Body of pancreas (tissue), 4 donors: ENCODE results near the gene CCDC186. TPM values are rescaled to one million over a fixed set of nuclear protein-coding genes. Genes with fewer than 3 reads are reported as not detected.

Experiments
- ATAC-seq: fragments of 150-250 bp; one replicate; pipeline ENCODE4 v1.9.1; 2016
- DNase-seq, 4 donors: peaks; one replicate each; pipeline ENCODE4 v3.0.0-alpha.2; 2019
- H3K27ac ChIP-seq, 4 donors: fragments of 200-600 bp; sonication (generic); 1 replicate in 3 of 4; 2 replicates in 1 of 4; pipeline versions ENCODE4 v1.5.1 to v1.6.1; 2016 to 2019; ENCODE audit warnings: mild to moderate bottlenecking in 1 of 4, mixed read lengths in 1 of 4, moderate library complexity in 1 of 4
- H3K27me3 ChIP-seq, 2 donors: fragments of 200-600 bp; sonication (generic); one replicate each; pipeline ENCODE4 v1.6.0; 2016; ENCODE audit warnings: mild to moderate bottlenecking in 1 of 2
- H3K36me3 ChIP-seq, 2 donors: fragments of 200-600 bp; sonication (generic); replicated peaks in 1 of 2; 2 replicates each; pipeline ENCODE4 v1.5.1; 2016; ENCODE audit warnings: low read depth in 2 of 2; ENCODE audit not compliant: insufficient read depth in 1 of 2
- H3K4me1 ChIP-seq: fragments of 200-600 bp; sonication (generic); one replicate; pipeline ENCODE4 v1.6.0; 2016
- H3K4me3 ChIP-seq, 2 donors: fragments of 200-600 bp; sonication (generic); 1 replicate in 1 of 2; 2 replicates in 1 of 2; pipeline ENCODE4 v1.5.1; 2016 to 2019
- H3K9me3 ChIP-seq, 3 donors: fragments of 200-600 bp; sonication (generic); 1 replicate in 2 of 3; 2 replicates in 1 of 3; pipeline ENCODE4 v1.5.1; 2016
- POLR2A ChIP-seq, 3 donors: fragments of 450-650 bp; IDR thresholded peaks; one replicate each; pipeline ENCODE4 v1.6.1; 2016; ENCODE audit warnings: antibody characterized with exemption in 3 of 3, mild to moderate bottlenecking in 2 of 3
- WGBS, 2 donors: methylation state at CpG; one replicate each; pipeline ENCODE4 v1.1.5; 2017; 5-methylcytosine and 5-hydroxymethylcytosine counted together
- intact Hi-C: fragments of 100-400 bp; cut with DNase I; formaldehyde crosslinking; loops from one replicate; pipeline ENCODE4 v1.15.1; 2023
- total RNA-seq, 2 donors: library from RNA; depleted of rRNA; stranded (reverse); fragments of >200 nt; gene quantifications; one replicate each; pipeline ENCODE4 v1.1.0, GENCODE V29; 2016
- TF ChIP-seq, protein P1 (sequence below), 7 experiments: fragments of 450-650 bp in 4 of 7; fragments of 200-600 bp in 3 of 7; sonication (generic) in 3 of 7; IDR thresholded peaks; one replicate each; pipeline ENCODE4 v1.5.1; 2016 to 2019; ENCODE audit warnings: antibody characterized with exemption in 7 of 7

CCDC186 gene
- total RNA-seq, 2 donors from 2014 or later, result 42.3 to 53.4 TPM

- 60 to 87% methylated on average over 1 to 3 of the region's 3 CpGs for WGBS, 2 donors
- DNase-seq, result no peak
- no peaks in the 10 kb centered on the region for H3K4me1 ChIP-seq
- no peak overlapping the region for H3K27ac ChIP-seq
- H3K27me3 ChIP-seq, result no peaks in the 10 kb centered on the region
- H3K36me3 ChIP-seq, result no peaks in the 10 kb centered on the region
- TF ChIP-seq, protein P1, sequence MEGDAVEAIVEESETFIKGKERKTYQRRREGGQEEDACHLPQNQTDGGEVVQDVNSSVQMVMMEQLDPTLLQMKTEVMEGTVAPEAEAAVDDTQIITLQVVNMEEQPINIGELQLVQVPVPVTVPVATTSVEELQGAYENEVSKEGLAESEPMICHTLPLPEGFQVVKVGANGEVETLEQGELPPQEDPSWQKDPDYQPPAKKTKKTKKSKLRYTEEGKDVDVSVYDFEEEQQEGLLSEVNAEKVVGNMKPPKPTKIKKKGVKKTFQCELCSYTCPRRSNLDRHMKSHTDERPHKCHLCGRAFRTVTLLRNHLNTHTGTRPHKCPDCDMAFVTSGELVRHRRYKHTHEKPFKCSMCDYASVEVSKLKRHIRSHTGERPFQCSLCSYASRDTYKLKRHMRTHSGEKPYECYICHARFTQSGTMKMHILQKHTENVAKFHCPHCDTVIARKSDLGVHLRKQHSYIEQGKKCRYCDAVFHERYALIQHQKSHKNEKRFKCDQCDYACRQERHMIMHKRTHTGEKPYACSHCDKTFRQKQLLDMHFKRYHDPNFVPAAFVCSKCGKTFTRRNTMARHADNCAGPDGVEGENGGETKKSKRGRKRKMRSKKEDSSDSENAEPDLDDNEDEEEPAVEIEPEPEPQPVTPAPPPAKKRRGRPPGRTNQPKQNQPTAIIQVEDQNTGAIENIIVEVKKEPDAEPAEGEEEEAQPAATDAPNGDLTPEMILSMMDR (IDR thresholded peaks at IDR 0.05), result no peak
- TF ChIP-seq POLR2A (IDR thresholded peaks at IDR 0.05), result no peak
- no peak overlapping the region for H3K4me3 ChIP-seq
- H3K9me3 ChIP-seq, result no peaks in the 10 kb centered on the region
- intact Hi-C loops, result loop anchor here (5.0 kb wide), 1 partner anchor 287 kb away; no protein-coding TSS in a partner anchor
- no peak for ATAC-seq
Measured at GRCh38 chr10:114094795-114095194, 79.2 kb downstream of the CCDC186 start.

- no peaks in the 10 kb centered on the region for H3K9me3 ChIP-seq
- TF ChIP-seq POLR2A (IDR thresholded peaks at IDR 0.05), result no peak
- TF ChIP-seq, protein P1 (IDR thresholded peaks at IDR 0.05), result no peak
- intact Hi-C loops, result no loop called here
- DNase-seq (no peak), ATAC-seq (no peak)
- no peak overlapping the region for H3K4me3 ChIP-seq
- H3K4me1 ChIP-seq, result peaks cover 3% of the 10 kb centered on the region
- WGBS, 2 donors, result 70 to 88% methylated on average over 4 of the region's 4 CpGs
- no peaks in the 10 kb centered on the region for H3K27me3 ChIP-seq
- no peak overlapping the region for H3K27ac ChIP-seq
- H3K36me3 ChIP-seq, result no peaks in the 10 kb centered on the region
Measured at GRCh38 chr10:114087655-114088054, 86.3 kb downstream of the CCDC186 start.

GRCh38 chr10:114087255-114087654 is 86.7 kb downstream of the CCDC186 start:
- TF ChIP-seq POLR2A (IDR thresholded peaks at IDR 0.05), result no peak
- TF ChIP-seq, protein P1 (IDR thresholded peaks at IDR 0.05), result no peak
- no peaks in the 10 kb centered on the region for H3K9me3 ChIP-seq
- intact Hi-C loops, result no loop called here
- ATAC-seq, result no peak
- peaks cover 7% of the 10 kb centered on the region for H3K4me1 ChIP-seq
- DNase-seq, result no peak
- H3K27me3 ChIP-seq, result no peaks in the 10 kb centered on the region
- no peaks in the 10 kb centered on the region for H3K36me3 ChIP-seq
- no peak overlapping the region for H3K27ac ChIP-seq
- no peak overlapping the region for H3K4me3 ChIP-seq
- WGBS, 2 donors, result 76 to 84% methylated on average over 5 of the region's 5 CpGs

DNA sequence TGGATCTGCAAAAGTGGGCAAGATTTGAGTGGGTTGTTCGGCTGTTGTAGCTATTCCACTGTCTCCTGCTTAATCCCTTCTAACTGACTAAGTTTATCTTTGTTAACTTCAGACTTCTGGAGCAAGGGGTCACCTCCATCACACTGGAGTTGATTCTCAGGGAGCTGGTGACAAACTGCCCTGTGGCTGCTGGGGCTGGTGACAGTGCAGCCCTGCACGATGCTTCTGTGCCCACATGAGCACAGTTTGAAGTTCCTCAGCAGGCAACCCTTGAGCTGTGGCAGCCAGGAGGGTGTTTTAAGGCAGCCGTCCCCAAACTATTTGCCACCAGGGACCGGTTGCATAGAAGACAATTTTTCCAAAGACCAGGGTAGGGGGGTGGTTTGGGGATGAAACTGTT is 89.8 kb downstream of the CCDC186 start:
- DNase-seq, result no peak

GRCh38 chr10:114083040-114083439 is 91.0 kb downstream of the CCDC186 start:
- whole genome bisulfite sequencing, 2 donors, result 83 to 85% methylated on average over 5 of the region's 5 CpGs
- DNase-seq (no peak), ATAC-seq (no peak)
- Histone ChIP-seq H3K9me3 (no peaks in the 10 kb centered on the region), H3K36me3 (no peaks in the 10 kb centered on the region), H3K4me1 (peaks cover 17% of the 10 kb centered on the region), H3K27ac (no peak overlapping the region), H3K4me3 (no peak overlapping the region), H3K27me3 (no peaks in the 10 kb centered on the region)
- intact Hi-C loops, result no loop called here
- TF ChIP-seq, protein P1 (IDR thresholded peaks at IDR 0.05), result no peak
- no peak for TF ChIP-seq POLR2A (IDR thresholded peaks at IDR 0.05)

More for the DNA sequence above, 89.8 kb downstream of the CCDC186 start:
- TF ChIP-seq POLR2A (IDR thresholded peaks at IDR 0.05), result no peak
- Histone ChIP-seq H3K27me3 (no peaks in the 10 kb centered on the region), H3K27ac (no peak overlapping the region), H3K4me1 (peaks cover 17% of the 10 kb centered on the region), H3K4me3 (no peak overlapping the region), H3K36me3 (no peaks in the 10 kb centered on the region), H3K9me3 (no peaks in the 10 kb centered on the region)
- ATAC-seq, result no peak
- WGBS, 2 donors, result 89 to 92% methylated on average over 3 to 4 of the region's 4 CpGs
- intact Hi-C loops, result no loop called here
